Measurements from ENCODE around the gene DAW1.
"Not testable (repeated sequence)": the region's sequence is repeated elsewhere in the genome, so short reads cannot be mapped to it uniquely, and the experiment has no call there.

Gene DAW1

DNA sequence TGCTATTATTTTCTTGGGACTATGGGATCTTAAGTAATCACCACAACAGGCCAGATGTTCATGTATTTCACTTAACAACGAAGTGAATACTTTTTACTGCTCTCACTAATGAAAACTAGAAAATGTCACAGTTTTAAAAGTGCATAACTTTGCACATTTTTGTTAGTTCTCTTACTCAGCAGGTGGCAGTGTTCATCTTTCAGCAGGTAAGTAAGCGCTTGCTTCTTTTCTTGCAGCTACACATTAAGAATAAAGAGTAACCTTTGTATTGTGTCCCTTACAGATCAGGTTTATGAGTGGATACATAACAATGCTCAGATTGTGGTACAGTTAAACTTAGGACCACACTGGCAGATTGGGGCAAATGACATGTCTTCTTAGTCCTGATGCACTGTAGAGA, 61.0 kb downstream of the DAW1 start:
- Histone ChIP-seq H3K9me3 (ENCODE audit: insufficient read depth, low read depth, low read length) (peaks cover 7% of the 10 kb centered on the region; the same call in 1 of the 2 replicates), H3K4me1 (ENCODE audit: insufficient read depth, low read length) (no peaks in the 10 kb centered on the region), H3K27ac (ENCODE audit: low read length) (no peak overlapping the region), H3K36me3 (ENCODE audit: insufficient read depth, low read depth, low read length) (no peaks in the 10 kb centered on the region), H3K9ac (ENCODE audit: low read depth, low read length) (no peak overlapping the region), H3K4me3 (ENCODE audit: low read length) (no peak overlapping the region), H3K27me3 (ENCODE audit: insufficient read depth, low read length) (no peaks in the 10 kb centered on the region)

DNA sequence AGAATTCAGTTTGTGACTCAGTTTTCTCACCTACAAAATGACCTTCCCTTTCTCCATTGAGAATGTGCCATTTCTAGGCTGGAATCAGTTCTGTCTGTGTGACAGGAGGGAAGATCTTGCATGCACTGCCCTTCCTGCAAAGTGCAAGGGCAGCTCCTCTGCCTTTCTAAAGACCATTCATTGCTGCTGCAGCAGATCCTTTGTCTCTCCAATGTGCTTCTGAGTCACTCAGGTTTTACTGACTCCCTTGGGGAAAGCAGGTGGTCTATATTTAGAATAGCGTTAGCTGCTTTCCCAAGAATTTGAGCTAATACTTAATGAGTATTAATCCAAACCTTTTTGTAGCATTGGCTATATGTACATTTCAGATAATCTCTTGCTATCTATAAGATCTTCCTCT, 62.5 kb downstream of the DAW1 start:
- Histone ChIP-seq H3K27ac (ENCODE audit: low read length) (no peak overlapping the region), H3K4me1 (ENCODE audit: insufficient read depth, low read length) (no peaks in the 10 kb centered on the region), H3K4me3 (ENCODE audit: low read length) (no peak overlapping the region), H3K27me3 (ENCODE audit: insufficient read depth, low read length) (no peaks in the 10 kb centered on the region), H3K9ac (ENCODE audit: low read depth, low read length) (no peak overlapping the region), H3K9me3 (ENCODE audit: insufficient read depth, low read depth, low read length) (no peaks in the 10 kb centered on the region), H3K36me3 (ENCODE audit: insufficient read depth, low read depth, low read length) (no peaks in the 10 kb centered on the region)

DNA sequence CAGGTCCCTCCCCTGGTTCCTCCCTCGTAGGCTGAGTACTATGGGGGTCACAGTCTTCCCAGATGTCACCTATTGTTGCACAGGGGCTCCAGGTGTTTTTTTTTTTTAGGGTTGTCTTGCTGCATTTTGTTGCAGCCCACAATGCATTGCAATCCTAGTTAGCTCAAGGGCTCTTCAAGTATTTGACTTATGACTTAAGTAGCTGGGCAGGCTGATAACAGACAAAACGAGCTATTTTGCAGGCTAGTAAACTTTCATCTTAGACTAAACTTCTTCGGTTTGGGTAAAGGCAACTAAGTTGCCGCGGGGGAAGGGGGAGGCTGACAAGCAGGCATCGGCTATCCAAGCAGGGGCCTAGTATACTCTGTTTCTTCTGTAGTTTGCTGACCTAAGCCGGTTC, 64.8 kb downstream of the DAW1 start:
- not testable (repeated sequence) for H3K4me1 ChIP-seq (ENCODE audit: insufficient read depth, low read length); H3K9me3 ChIP-seq (ENCODE audit: insufficient read depth, low read depth, low read length); H3K36me3 ChIP-seq (ENCODE audit: insufficient read depth, low read depth, low read length); H3K27me3 ChIP-seq (ENCODE audit: insufficient read depth, low read length); H3K4me3 ChIP-seq (ENCODE audit: low read length); H3K27ac ChIP-seq (ENCODE audit: low read length); H3K9ac ChIP-seq (ENCODE audit: low read depth, low read length)

DNA sequence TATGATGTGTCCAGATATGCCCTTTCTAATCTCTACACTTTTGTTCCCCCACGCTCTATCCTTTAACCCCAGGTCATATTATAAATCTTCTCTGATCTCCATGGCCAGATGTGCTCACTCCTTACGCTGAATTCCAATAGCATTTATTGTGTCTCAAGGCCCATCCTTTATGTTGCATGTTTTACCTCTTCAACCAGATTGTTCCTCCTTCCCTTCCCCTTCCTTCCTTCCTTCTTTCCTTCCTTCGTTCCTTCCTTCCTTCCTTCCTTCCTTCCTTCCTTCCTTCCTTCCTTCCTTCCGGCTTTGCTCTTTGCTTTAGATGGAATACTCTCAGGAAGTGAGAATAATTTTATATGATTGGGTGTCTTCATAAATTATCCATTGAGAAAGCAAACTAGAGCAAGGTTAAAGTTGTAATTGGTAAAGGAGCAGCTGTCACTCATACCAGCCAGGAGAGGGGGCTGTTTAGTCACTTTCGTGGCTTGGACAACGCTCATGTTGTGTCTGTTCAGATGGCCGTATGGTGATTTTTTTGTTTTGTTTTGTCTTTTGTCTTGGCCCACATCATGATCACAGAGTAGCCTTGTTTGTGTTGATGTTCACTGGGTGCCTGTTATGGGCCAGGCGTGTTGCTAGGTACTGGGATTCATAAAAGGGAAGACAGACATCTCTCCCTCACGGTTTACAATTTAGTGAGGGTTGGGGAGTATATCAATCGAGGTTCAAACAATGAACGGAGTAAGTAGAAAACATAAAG, 68.0 kb downstream of the DAW1 start:
- Histone ChIP-seq H3K4me1 (ENCODE audit: insufficient read depth, low read length) (no peaks in the 10 kb centered on the region; the same call in 1 of the 2 replicates), H3K9me3 (ENCODE audit: insufficient read depth, low read depth, low read length) (no peaks in the 10 kb centered on the region), H3K9ac (ENCODE audit: low read depth, low read length) (no peak overlapping the region), H3K4me3 (ENCODE audit: low read length) (no peak overlapping the region), H3K27ac (ENCODE audit: low read length) (no peak overlapping the region), H3K36me3 (ENCODE audit: insufficient read depth, low read depth, low read length) (no peaks in the 10 kb centered on the region), H3K27me3 (ENCODE audit: insufficient read depth, low read length) (no peaks in the 10 kb centered on the region)

DNA sequence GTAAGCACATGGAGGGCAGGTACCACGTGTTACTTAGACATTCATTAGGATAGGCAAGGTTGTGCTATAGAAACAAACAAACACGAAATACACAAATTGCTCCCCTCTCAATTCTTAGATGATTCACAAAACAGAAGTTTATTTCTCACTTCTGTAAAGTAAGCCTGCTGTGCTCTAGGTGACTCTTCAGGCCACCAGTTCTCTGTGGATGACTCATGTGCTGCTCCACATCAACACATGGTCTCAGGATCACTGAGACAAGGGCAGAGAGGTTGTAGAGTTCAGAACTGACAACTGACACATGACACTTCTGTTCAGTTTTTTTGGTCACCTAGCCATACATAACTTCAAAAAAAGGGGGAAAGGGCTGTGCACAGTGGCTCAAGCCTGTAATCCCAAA, 70.6 kb downstream of the DAW1 start:
- Histone ChIP-seq H3K9ac (ENCODE audit: low read depth, low read length) (no peak overlapping the region), H3K27me3 (ENCODE audit: insufficient read depth, low read length) (no peaks in the 10 kb centered on the region), H3K4me3 (ENCODE audit: low read length) (no peak overlapping the region), H3K36me3 (ENCODE audit: insufficient read depth, low read depth, low read length) (no peaks in the 10 kb centered on the region), H3K9me3 (ENCODE audit: insufficient read depth, low read depth, low read length) (no peaks in the 10 kb centered on the region), H3K27ac (ENCODE audit: low read length) (no peak overlapping the region), H3K4me1 (ENCODE audit: insufficient read depth, low read length) (no peaks in the 10 kb centered on the region; the same call in 1 of the 2 replicates)

DNA sequence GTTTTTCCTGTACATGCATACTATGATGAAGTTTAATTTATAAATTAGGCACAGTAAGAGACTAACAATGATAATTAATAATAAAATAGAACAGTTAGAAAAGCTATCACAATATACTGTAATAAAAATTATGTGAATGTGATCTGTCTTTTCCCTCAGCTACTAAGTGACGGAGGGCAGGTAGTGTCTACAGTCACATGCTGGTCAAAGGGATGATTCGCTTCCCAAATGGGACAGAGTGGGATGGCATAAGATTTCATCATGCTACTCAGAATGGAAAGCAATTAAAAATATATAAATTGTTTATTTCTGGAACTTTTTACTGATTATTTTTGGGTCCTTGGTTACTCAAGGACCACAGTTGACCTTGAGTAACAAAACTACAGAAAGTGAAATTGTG, 71.5 kb downstream of the DAW1 start:
- Histone ChIP-seq H3K9ac (ENCODE audit: low read depth, low read length) (no peak overlapping the region), H3K9me3 (ENCODE audit: insufficient read depth, low read depth, low read length) (no peaks in the 10 kb centered on the region), H3K27ac (ENCODE audit: low read length) (no peak overlapping the region), H3K4me3 (ENCODE audit: low read length) (no peak overlapping the region), H3K4me1 (ENCODE audit: insufficient read depth, low read length) (no peaks in the 10 kb centered on the region; the same call in 1 of the 2 replicates), H3K36me3 (ENCODE audit: insufficient read depth, low read depth, low read length) (no peaks in the 10 kb centered on the region), H3K27me3 (ENCODE audit: insufficient read depth, low read length) (no peaks in the 10 kb centered on the region)

DNA sequence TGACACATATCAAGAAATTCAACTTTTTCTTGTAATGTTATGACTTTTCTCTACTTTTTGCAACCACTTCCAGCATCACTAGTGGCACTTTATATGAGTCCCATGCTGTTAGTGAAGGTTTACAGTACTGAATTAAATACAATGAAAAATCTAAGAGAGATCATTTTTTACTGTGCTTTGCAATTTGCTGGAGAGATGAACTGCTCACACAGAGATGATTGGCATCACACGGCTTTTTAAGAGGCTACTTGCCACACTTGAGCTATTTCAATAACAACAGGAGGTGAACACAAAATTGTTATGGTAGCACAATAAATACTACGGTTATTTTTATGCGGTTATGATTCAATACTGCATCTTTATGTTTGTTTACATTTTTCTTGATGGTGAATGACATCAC, 88.9 kb downstream of the DAW1 start:
- no peak overlapping the region for H3K4me3 ChIP-seq (ENCODE audit: low read length)
- H3K27ac ChIP-seq (ENCODE audit: low read length): no peak overlapping the region
- no peaks in the 10 kb centered on the region for H3K4me1 ChIP-seq (ENCODE audit: insufficient read depth, low read length)
- H3K36me3 ChIP-seq (ENCODE audit: insufficient read depth, low read depth, low read length): no peaks in the 10 kb centered on the region
- no peaks in the 10 kb centered on the region for H3K9me3 ChIP-seq (ENCODE audit: insufficient read depth, low read depth, low read length)
- no peaks in the 10 kb centered on the region for H3K27me3 ChIP-seq (ENCODE audit: insufficient read depth, low read length)
- no peak overlapping the region for H3K9ac ChIP-seq (ENCODE audit: low read depth, low read length)

DNA sequence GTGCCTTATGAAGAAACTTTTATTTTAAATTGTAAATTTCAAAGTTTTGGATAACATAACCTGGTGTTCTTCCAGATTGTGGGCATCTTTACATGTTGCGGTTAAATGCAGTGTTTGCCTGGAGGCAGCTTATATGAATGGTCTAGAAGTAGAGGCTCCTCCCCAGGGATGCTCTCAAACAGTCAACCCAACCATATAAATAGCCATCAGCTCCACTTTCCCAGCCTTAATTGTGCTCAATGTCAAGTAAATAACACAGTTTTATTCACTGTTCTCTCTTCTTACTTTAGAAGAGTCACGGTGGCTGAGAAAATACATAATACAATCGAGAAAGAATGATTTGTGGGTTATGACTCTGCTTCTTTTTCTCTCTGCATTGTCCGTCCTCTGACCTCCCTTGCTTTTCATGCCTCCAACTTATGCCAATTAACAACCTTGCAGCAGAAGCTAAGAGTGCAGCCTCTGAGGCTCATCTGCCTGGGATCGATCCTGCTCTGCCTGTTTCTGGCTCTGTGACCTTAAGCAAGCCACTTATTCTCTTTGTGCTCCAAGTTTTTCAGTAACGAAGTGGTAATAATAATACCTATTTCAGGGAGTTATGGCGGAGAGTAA, 100.3 kb downstream of the DAW1 start:
- no peak overlapping the region for H3K9ac ChIP-seq (ENCODE audit: low read depth, low read length)
- H3K4me1 ChIP-seq (ENCODE audit: insufficient read depth, low read length): no peaks in the 10 kb centered on the region
- H3K36me3 ChIP-seq (ENCODE audit: insufficient read depth, low read depth, low read length): no peaks in the 10 kb centered on the region
- H3K27ac ChIP-seq (ENCODE audit: low read length): no peak overlapping the region
- no peaks in the 10 kb centered on the region for H3K27me3 ChIP-seq (ENCODE audit: insufficient read depth, low read length)
- no peak overlapping the region for H3K4me3 ChIP-seq (ENCODE audit: low read length)
- H3K9me3 ChIP-seq (ENCODE audit: insufficient read depth, low read depth, low read length): no peaks in the 10 kb centered on the region

DNA sequence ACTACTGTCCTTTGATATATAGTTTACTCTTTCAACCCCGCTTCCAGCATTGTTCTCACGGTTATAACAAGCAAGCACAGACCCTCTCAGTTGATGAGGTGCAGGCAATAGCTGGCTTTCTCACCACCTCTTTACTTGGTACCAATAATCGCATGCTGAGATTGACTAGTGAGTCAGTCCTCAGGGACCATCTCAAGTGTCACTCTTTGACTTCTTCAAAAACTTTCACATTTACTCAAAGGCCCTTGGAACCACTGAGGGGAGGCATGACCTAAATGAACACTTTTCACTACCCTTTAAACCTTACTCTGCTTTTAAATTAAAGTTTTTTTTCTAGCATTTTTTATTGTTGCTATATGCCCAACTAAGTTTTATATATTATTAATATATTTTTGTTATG, 101.8 kb downstream of the DAW1 start:
- H3K9ac ChIP-seq (ENCODE audit: low read depth, low read length): no peak overlapping the region
- no peaks in the 10 kb centered on the region for H3K36me3 ChIP-seq (ENCODE audit: insufficient read depth, low read depth, low read length)
- H3K4me3 ChIP-seq (ENCODE audit: low read length): no peak overlapping the region
- no peak overlapping the region for H3K27ac ChIP-seq (ENCODE audit: low read length)
- no peaks in the 10 kb centered on the region for H3K27me3 ChIP-seq (ENCODE audit: insufficient read depth, low read length)
- no peaks in the 10 kb centered on the region for H3K4me1 ChIP-seq (ENCODE audit: insufficient read depth, low read length)
- H3K9me3 ChIP-seq (ENCODE audit: insufficient read depth, low read depth, low read length): no peaks in the 10 kb centered on the region
